ENCODE data around the gene ATXN1.
A peak's percentile ranks its signal among the peaks of the same experiment; 100 is the strongest.

The ATXN1 gene

DNA sequence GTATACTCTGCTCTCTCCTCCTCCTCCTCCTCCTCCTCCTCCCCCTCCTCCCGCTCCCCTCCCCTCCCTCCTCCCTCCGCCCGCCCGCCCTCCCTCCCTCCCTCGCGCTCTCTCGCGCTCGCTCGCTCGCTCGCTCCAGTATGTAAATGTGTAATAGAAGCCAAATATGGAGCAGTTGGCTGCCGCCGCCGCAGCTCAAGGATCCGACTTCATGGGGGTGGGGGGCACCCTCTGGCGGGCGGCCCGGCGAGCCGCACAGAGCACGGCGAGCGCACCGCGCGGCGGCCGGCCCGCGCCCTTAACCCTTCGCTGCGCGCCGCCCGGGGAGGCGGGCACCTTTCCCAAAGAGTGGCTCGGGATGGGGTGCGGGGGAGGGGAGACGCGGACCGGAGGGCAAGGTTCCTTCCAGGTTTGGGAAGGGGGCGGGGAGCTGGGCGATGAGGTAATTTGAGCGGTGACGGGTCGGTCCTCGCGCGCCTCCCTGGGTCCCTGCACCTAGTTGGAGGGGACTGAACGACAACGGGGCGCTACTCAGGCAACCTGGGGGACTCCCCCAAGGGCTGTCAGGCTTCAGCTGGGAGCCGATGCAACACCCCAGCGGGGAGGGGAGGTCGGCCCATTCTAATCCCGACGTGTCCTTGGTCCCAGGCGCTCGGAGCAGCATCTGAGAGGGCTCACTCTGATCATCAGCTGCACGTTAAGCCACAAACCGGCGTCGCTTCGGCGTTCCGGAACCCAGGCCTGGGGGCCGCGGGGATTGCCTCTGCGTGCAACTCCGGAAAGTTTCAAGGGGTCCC, 409 bp upstream of the ATXN1 start:
- DNase-seq = peak; percentile 76

DNA sequence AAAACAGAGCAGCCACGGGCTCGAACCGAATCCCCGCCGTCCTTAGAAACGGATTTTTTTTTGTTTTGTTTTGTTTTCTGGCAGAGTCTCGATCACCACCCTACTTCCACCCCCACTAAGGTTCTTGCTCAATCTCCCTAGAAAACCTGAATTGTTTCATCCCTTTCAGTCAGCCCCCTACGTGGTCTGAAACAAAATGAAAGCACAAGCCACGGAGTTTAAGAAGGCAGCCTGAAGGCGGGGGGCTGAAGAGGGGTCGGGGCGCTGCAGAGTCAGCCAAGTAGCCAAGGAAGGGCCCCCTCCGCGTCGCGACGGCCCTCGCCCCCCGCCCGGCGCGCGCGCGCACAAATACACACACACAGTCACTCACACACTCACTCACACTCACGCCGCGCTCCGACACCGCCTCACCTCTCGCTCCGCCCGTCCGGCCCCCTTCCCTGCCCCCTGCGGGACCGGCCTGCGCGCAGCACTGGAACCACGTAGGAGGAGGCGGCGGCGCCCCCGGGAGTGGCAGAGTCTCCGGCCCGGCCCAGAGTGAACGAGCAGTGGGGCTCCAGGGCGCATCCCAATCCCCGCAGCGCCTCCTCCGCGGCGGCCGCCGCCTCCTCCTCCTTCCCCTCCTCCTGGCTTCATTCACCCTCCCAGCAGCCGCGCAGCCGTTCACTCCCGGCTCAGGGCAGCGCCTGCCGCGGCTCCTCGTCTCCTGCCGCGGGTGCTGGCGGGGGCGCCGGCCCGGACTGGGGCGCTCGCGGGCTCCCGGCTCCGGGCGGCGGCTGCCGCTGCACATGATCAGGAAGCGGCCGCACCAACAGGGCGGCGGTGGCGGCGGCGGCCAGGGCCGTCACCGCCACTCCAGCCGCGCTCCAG, 1.4 kb downstream of the ATXN1 start:
- DNase-seq = peak; percentile 75

DNA sequence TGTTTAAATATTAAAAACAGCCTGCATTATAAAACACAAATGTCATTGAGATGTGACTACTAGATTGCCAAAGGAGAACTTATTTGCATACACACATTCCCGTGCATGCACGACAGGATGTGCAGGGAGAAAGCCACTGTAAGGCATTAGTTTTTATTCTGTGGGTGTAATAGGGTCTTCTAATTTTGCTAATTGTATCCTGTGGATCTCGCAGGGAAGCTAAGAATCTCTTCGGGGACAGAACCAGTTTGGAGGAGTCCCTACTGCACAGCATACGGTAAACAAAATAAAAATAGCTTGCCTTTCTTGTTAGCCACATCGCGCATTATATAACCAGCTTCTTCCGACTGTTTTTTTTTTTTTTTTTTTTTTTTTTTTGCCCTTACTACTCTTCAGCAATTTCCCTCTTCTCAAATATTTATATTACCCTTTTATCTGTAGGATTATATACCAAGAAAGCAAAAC, 2.0 kb downstream of the ATXN1 start:
- DNase-seq = no peak

DNA sequence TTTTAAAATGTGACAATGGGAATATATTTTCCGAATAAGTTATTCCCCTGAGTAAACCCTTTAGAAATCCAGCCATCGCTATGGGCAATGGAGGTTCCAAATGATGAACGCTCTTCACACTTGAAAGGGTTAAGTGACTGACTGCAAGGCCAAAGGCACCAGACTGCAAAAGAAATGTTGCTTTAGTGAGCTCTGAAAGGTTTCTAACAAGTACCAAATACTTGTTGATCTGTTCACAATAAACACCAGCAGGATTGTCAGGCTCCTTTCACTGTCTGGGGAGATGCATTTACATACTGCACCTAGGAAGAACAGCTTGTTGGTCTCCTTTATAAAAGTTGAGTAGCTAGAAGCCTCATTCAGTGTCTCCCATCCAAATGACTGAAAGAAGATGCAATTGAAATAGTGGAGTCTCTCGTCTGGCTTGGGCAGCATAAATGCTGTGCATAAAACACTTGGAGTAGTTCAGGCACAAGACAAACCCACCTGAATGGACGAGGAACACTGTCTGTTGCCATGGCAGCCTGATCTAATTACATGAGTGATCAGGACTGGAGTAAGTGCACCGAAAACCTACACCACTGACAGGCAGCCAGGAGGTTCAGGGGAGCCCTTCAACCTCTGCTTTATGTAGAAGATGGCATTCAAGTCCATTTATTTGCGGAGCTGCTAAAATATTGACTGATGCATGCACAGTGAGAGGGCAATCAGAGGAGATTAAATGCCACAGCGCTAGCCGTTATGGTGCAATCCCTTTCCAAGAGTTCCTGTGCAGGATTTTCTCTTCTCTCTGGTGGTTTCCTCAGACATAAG, 2.9 kb downstream of the ATXN1 start:
- no peak for DNase-seq

DNA sequence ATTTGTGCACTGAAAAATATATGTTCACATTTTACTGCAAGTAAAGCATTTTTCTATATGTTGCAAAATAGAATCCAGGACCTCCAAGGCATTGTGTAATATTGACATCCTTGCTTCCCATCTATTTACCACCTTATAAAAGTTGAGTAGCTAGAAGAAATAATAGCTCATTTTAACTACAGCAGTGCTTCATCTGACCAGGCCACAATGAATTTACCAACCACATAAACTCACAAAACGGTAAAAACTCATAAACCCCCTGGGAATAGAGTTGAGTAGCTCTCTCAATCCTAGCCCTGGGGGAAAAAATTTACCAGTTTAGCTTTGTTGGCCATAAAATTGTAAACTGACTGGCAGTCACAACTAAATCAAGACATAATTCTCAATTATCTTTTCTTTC, 3.9 kb downstream of the ATXN1 start:
- no peak for DNase-seq

DNA sequence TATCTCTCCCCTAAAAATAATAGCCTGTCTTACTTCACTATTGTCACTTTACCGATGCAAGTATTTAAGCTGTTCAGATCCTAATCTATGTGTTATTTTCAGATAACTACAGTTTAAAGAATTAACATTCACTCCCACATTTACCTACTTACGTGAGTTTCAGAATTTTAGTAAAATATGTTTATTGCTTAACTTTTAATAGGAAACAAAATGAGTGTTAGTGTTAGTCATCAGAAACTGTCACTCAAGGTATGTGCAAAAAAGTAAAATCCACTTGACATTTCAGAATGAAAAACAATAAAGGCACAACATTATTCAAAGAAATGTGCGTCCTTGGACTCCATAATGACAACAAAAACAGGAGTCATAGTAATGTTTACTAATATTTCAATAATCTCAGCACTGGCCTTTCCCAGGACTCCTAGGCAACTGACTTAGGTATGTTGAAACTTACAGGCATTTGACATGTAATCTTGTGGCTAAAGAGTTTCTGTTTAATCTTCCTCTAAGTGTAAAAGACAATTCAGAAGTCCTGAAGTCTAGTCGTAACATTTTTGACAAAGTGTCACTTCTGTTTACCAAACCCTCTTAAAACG, 4.5 kb downstream of the ATXN1 start:
- no peak for DNase-seq

DNA sequence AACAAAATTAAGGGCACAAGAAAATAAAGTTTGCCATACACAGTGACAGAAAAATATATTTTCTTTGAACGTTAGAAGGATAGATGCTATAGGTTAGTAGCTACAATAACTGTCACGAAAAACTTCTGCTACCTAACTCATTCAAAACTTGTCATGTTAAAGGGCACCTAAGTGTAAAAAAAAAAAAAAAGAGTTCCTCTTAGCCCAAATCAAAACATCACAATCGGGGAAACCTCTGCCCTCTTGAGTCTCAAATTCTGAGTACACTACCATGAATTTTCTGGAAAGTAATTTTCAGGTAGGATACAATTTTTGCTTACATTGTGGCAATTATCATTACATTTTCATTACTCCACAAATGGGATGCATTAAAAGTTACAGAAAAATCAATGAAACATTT, 5.7 kb downstream of the ATXN1 start:
- DNase-seq = no peak

DNA sequence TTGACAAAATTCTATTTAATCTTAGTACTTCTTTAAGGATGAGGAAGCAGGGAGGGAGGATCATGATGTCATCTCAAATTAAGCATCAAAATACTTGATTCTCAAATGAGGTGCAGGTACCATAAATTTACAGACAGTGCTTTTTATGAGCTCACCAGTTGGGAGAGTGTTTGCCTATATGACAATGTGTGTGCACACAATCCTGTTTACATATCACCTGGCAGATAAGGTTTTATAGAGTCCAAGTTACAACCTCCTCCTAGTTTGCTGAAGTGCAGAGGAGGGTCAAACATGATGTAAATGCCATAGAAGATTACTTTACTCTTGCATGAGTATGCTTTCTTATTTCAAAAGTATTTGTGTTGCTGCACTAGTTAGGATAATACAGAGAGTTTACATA, 6.4 kb downstream of the ATXN1 start:
- DNase-seq = no peak

DNA sequence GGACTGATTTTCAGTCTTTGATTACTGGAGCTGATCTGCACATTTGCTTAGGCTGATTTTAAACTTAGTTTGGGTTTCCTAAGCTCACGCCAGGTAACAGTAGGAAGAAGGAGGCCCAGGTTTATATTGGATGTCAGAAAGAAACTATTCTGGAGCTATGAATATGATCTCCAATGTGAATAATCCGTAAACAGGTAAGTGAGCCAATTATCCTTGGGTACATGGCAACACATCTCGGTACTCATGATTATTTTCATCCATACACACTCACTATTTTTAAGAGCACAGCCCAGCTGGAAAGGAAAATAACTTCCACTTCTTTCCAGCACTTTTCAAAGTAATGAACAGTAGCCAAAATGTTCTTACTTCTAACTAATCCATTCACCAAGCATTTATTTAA, 7.0 kb downstream of the ATXN1 start:
- no peak for DNase-seq

DNA sequence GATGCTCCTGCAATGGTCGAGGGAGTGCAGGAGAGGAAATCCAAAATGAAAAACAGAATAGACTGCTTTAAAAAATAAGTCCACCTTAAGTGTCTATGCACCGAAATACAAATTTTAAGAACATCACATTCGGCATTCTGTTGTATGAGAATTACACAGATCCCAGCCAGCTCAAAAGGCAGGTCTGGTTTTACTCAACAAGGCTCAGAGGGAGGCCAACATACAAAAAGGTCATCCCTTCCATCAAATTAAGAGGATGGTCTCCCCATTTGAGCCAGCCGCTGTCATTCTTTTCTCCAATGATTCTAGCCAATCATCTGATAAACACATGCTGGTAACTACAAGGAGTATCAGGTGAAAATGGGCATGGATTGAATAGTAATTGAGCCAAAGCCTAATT, 7.9 kb downstream of the ATXN1 start:
- DNase-seq = no peak

DNA sequence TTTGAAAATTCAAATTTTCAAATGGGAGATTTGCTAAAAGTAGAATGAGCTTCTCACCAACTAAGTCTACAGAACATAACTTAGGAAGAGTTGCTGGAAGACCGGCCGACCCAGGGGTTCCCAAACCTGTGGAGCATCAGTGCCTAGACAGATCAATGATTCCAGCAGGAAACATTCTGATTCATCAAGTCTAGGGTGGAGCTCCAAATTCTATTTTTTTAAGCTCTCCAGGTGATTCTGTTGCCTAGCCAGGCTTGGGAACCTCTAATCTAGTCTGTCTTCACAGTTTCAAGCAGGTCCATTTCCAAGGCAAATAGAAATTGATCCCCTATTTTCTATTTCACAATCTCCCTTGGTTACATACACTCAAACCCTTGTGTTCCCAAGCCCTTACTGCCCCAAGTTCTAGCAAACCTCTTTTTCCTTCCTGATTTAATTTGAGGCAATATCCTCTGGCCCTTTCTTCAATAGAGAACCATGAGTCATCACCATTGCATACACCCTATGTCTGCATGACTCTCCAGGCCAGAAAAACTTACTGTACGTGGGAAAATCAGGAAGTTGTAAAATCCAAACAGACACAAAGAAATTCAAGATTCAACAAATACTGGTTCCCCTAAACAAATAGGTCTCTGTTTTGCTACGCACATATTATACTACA, 8.9 kb downstream of the ATXN1 start:
- DNase-seq = no peak

DNA sequence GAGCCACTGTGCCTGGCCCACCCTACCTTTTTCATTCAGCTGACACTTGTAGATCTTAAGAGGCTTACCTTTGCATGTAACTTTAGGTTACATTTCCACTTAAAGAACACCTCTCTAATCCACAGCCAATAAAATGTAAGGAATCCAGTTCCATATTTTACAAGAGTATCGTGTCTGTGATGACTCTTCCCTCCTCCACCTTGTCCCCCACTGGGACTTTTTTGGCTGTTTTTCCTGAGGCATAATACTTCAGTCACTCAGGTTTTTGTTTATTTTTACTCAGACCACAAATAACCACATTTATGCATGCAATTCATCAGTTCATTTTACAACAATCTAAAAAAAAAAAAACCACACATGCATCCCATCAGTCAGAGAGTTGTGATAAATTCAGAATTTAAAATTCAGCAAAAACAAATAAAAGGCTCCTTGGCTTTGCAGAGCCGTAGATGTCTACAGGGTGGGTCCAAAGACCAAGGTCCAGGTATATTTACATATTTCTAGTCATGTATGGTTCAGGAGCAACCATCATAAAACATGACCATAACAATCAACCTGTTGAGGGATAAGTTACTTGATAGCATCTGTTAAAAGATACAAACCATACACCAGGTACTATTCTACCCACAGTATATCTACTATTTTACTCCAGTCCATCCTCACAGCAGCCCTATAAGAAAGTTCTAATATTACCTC, 9.9 kb downstream of the ATXN1 start:
- no peak for DNase-seq

DNA sequence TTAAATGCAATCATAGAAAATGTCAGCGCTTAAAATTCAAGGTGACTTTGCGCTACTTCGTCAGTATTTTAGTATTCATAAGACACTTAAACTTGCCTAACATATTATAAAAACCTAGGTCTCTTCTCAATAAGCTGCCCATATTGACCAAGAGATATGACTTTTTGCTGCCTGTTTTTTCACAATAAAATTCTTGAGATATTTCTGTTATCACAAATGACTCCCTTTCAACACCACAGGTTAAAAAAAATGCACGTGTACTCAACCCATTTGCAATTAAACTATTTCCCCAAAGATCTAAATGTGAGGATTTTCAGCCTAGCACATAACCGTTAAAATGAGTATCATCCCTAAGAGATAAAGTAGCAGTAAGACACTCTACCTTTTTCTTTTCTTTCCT, 10.7 kb downstream of the ATXN1 start:
- no peak for DNase-seq

DNA sequence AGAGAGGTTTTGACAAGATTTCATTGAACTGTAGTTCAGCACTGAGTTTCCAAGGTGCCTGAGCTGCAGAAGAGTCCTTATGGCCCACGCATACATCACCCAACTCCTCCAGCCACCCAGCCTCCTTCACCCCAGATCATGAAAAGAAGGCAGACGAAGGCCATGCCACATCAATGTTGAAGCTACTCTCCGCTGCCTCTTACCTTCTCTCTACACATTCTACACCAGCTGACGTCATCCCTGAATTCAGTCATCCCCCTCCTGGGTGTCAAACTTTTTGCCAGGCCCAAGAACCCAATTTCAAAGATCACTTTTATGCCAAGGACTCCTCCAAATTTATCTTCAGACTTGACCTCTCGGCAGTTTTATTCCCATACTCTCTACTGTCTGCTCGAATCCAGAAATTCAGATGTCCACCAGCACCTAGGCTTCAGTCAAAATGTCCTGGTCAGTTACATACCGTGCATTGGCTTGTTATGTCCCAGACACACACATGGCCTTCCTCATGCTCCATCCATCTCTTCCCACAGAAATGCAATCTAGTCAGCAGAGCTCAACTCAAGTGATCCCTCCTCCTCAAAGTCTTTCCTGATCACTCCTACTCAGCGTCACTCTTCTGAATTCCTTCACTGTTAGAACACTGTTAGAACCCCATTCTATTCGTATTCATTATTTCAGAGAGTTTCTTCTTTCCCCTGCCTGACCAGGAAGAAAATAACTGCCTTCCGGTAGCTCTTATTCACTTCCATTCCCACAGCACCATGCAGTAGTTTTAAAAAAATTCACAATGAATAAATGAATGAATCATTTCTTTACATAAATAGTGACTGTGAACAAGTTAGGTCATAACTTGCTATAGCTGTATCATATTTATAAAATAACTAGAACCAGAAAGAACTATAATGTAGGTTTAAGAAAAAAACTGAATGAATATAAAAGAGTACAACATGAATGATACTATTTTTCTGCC, 11.5 kb downstream of the ATXN1 start:
- DNase-seq = no peak

DNA sequence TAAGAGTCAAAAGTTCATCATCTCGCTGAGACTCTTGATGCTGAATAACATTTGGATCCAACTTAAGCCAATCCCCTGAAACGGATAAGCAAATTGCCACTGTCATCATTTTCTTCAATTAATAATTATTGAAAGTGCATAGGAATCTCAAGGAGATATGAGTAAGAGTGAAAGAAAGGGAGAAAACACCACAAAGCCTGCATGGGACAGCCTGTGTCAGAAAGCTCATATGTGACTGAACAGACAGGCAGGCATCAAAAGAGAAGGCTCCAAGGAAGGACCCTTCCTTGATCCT, 13.3 kb downstream of the ATXN1 start:
- DNase-seq = no peak

DNA sequence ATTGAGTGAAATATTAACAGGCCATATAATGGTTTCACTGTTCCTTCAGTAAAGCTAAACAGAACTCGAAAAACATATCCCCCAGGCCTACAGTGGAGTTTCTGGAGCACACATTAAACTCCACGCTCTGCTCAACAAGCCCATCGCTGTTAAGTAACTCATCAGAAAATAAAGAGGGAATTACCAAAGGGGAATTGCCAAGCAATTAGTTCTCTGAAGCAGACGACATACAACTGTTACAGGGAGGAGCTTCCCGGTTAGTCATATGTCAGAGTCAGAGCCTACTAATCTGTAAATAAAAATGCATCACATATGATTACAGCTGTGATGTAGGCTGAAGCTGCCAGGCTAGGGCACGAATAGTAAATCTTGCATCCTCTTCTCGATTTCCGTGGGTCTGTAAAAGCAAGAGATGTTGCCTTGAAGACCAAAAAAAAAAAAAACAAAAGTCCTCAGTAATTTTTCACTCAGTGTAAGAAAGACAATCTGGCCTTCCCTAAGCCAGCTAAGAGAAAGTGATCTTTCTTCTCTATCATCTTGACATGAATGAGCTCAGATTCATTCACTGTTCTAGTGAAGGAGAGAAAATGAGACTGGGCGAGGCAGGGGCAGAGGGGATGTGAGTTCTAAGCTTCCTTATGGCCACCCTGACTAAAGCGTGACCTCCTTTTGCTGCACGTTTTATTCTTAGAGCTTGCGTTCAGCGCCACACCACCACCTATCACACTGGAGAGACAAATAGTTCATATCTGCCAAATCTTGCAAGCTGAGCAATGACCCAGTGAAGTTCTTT, 13.8 kb downstream of the ATXN1 start:
- DNase-seq = no peak

DNA sequence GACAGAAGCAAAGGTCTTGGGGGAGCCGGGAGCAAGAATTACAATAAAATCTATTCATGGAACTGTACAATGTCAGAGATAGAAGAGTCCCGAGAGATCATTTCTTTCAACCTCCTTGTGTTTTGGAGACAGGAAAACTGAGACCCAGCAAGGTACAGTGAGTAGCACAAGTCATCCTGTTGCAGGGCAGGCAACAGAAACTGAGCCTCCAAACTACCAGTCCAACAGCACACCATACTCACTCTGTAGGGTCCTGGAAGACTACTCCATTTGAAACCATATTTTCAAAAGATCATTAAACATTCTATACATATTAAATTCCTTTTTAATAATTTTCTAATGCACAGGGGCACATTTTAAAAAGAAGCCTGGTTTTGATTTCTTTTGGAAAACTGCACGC, 14.4 kb downstream of the ATXN1 start:
- DNase-seq = no peak

DNA sequence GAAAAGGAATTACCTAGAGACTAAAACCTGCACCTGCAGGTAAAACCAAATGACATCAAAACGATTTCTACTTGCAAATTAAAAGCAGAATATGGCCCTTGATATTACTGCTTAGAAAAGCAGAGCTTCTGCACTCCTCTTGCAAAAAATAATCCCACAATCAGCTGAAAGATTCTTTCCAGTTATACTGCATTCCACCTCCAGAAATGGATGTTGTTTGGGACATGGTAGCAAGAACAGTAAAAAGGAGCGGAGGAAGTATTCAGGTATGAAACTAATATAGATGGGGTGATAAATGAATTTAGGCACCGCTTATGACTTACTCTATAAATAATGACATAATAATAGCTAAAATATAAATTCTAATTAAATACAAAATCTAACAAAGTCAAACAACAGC, 14.9 kb downstream of the ATXN1 start:
- DNase-seq = no peak

DNA sequence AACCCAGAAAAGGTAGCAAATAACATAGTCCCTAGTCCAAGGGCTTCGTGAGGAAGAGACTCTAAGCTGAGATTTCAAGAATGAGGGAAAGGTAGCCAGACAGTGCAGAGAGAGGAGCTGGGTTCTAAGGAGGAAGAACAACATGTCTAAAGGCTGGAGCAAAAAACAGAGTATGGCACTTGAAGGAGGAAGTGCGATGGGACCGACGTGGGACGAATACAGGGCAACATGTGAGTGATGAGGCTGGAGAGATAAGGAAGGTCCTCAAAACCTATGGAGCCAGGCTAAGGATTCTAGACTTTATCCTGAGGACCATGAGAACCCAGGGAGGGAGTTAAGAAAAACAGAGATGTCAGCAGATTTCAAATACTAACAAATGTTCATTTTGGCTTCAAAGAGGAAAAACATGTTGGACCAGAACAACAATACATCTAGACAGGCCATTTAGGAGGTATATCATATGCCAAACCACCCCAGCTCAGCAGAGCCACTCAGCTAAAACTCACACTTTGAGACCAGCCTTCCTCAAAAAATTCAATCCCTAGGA, 17.5 kb downstream of the ATXN1 start:
- no peak for DNase-seq

DNA sequence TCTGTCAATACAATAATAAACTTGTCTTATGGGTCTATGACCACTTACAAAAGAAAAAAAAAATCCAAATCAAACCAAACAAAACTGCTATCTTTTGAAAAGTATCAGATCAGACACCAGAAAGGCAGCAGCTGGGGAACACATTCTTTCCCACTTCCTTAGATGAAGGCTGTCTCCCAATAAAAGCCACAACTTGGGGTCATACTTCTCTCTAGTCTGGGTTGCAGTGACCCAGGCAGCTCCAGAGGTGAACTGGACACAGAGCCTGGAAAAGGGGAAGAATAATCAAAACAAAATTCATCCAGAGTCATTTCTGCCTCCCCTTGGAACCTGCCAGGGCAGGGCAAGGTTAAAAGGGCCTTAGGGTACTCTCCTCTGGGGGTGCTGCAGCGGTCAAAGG, 19.1 kb downstream of the ATXN1 start:
- DNase-seq = no peak

Measured in activated CD4-positive, CD25-positive, alpha-beta regulatory T cell treated with anti-CD3 and anti-CD28 coated beads, Interleukin-2, amount 50 U/mL, for 72 hours (primary cell).